ENCODE data around the gene FMN2.

FMN2 gene

GRCh38 chr1:240503036-240503435 is 411.4 kb downstream of the FMN2 start:
- no peak for DNase-seq

- DNase-seq, result no peak
These were observed 411.9 kb downstream of the FMN2 start for GRCh38 chr1:240503558-240503957.

- DNase-seq, result no peak
These were observed 414.5 kb downstream of the FMN2 start for GRCh38 chr1:240506176-240506575.

- DNase-seq, result no peak
These were observed 416.5 kb downstream of the FMN2 start for GRCh38 chr1:240508201-240508600.

- no peak for DNase-seq
These were observed 417.3 kb downstream of the FMN2 start for GRCh38 chr1:240508950-240509349.

GRCh38 chr1:240511789-240512188 is 420.1 kb downstream of the FMN2 start:
- DNase-seq, result no peak

GRCh38 chr1:240515505-240515904 is 423.8 kb downstream of the FMN2 start:
- peak; percentile 2 for DNase-seq

- no peak for DNase-seq
These were observed 424.4 kb downstream of the FMN2 start for GRCh38 chr1:240516069-240516468.

- DNase-seq, result no peak
These were observed 426.2 kb downstream of the FMN2 start for GRCh38 chr1:240517891-240518290.

GRCh38 chr1:240522122-240522822 is 430.6 kb downstream of the FMN2 start:
- DNase-seq, result no peak

- DNase-seq, result no peak
These were observed 432.8 kb downstream of the FMN2 start for GRCh38 chr1:240524356-240525069.
